ENCODE data around the gene CAMK2D.

Gene CAMK2D

DNA sequence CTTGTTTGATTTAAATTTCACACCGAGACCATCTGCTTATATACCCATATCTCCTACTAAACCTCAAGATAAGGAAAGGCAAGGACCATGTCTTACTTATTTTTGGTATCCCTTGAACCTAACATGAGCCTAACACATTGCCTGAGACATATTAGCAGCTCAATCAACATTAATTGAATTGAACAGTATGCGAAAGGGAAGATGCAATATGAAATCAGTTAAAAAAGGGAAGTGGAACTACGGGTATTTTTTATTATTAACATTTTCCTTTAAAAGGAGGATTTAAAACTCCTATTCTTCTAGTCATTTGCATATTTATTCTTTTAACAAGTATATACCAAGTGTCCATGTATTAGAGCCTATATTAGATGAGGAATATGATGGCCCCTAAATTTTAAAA is 197.0 kb downstream of the CAMK2D start:
- no peak for DNase-seq (ENCODE audit: low read depth)

- DNase-seq (ENCODE audit: low read depth), result no peak
These were observed 197.7 kb downstream of the CAMK2D start for GRCh38 chr4:113563691-113564378.

GRCh38 chr4:113561758-113562157 is 199.8 kb downstream of the CAMK2D start:
- DNase-seq (ENCODE audit: low read depth), result no peak

- no peak for DNase-seq (ENCODE audit: low read depth)
These were observed 200.4 kb downstream of the CAMK2D start for GRCh38 chr4:113561092-113561491.

DNA sequence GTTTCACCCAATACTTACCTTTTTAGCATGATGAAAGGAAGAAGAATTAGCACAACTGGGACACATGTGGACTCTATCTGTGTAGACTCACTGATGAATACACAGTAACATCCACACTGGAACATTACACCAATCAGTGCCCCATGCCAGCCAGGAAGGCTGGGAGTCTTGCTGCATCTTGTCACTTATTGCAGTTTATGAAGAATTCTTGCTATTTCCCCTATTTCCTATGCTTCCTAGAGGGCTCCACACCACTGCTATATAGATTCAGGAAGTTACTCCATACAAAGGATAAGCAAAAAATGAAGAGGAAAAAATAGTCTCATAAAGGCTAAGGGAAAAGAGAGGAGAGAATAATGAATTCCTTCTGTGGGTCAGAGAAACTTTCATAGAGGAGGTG is 201.0 kb downstream of the CAMK2D start:
- DNase-seq (ENCODE audit: low read depth), result no peak

DNA sequence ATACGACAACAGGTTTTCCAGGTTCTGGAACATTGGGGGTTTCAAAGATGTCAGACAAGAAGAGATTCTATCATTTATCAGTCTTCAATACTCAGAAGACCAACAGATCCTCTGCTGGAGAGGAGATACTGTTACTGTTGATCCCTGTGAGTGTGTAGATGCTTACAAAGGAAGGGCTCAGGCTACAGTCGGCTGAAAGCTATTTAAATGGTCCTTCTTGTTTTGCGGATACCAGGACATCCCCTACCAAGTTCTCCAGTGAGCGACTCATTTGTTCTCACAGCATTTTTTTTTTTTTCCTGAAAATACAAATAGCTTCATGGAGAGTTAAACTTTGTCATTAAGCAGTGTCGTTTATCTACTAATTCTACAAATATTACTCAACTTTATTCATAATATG is 201.6 kb downstream of the CAMK2D start:
- DNase-seq (ENCODE audit: low read depth), result no peak

DNA sequence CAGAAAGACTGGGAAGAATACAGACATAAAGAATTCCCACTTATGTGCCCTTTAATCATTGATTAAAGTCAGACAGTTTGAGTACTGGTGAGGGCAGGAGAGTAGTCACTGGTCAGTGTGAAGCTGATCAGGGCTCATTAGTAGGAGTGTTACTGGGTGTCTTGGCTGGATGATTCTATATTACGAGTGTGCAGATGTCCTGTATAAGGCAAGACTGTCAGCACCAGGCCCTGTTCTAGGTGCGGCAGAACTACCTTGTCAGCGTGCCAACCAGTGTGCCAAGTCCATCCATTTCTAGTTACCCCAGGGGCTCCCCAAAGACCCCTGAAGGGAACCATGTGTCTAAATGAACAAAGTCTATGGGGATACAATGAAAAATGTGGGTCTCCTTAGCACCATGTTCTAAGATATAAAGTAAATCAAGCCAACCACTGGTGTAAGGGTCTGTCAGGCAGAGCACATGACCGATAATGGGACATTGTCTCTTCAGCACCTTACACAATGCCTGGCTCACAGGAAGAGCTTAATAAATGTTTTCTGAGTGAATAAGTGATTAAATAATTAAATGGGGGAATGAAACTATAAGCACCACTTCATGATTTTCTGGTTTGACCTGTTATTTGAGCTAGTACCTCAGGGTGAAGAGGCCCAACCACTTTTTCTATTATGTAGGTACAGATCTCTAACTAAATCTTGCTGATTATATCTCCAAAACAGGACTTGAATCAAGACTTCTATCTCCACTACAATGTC is 205.0 kb downstream of the CAMK2D start:
- DNase-seq (ENCODE audit: low read depth), result no peak

- DNase-seq (ENCODE audit: low read depth), result no peak
These were observed 205.7 kb downstream of the CAMK2D start for GRCh38 chr4:113555868-113556267.

- DNase-seq (ENCODE audit: low read depth), result no peak
These were observed 208.5 kb downstream of the CAMK2D start for GRCh38 chr4:113553082-113553481.

DNA sequence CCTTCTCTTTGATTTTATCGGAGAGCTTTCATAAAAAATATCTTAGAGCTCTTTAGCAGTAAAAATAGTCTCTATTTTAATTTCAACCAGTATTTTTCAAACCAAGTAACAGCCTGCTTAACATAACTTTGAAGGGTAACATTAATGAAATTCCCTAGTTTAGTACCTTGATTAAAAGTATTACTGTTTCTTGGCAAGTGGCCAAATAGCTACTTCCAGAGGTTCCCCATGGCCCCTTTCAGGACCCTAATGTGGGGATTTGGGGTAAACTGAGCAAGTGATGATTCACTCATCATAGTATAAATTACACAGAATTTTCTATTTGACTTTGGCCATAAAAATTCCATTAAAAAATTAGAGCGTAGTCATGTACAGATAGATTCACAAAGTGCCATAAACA is 211.0 kb downstream of the CAMK2D start:
- no peak for DNase-seq (ENCODE audit: low read depth)

DNA sequence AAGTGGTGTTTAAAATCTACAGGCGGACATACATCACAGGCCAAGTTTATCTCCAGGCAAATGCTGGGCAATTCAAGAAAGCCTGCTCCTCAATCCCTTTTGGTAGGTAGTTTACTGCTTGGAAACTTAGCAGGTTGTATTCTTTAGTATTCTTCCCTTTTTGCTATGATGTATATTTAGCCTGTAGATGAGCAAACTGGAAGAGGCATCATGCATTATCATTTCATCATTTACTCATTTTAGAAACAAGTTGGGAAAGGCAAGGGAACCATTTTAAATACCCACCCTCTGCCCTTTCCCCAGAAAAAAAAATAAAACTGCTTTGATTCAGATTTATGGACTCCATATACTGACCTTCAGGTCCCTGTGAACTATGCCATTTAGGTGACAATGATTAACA is 213.2 kb downstream of the CAMK2D start:
- DNase-seq (ENCODE audit: low read depth), result no peak

DNA sequence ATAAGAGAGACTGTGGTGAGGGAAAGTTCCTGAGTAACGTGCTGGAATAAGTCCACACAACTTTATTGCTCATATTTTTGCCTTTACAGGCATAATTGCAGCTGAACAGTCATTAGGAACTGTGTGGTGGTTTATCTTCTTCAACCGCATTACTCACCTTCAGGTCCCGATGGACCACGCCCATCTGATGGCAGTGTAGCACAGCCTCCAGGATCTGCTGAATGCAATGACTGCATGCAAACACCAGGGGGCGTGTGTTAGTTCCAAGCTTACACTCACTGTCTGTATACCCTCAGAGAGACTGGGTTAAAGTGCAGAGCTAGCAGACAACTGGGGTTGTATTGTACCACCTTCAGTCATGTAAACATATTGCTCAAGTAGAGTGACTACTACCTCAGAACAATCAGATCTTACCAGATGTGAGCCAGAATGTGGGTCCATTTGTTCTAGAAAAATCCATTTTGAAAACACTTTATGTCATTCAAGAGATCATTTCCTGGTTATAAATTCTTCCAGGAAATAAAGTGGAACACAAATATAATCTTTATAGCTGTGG is 214.0 kb downstream of the CAMK2D start:
- peak; percentile 74 for DNase-seq (ENCODE audit: low read depth)

- DNase-seq (ENCODE audit: low read depth), result no peak
These were observed 219.6 kb downstream of the CAMK2D start for GRCh38 chr4:113541933-113542332.

GRCh38 chr4:113540859-113541258 is 220.7 kb downstream of the CAMK2D start:
- DNase-seq (ENCODE audit: low read depth), result peak; percentile 9

DNA sequence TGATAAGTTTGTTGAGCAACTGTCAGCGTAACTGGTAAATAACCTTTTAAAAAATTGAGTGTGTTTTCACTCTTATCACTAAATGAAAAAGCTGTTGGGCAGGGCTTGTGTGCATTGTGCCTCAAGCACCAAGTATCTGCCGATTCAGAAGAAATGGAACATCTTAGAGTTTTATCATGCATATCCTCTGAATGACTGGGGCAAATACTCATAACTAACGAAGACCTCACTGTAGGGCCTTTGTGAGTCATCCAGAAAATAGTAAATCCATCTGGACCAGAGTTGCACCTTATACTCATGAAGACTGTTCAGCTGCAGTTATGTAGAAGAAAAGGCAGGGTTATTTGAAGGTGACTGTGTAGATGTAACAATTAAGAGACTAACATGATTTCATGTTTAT is 222.1 kb downstream of the CAMK2D start:
- DNase-seq (ENCODE audit: low read depth), result no peak

GRCh38 chr4:113537628-113538027 is 223.9 kb downstream of the CAMK2D start:
- DNase-seq (ENCODE audit: low read depth), result no peak

GRCh38 chr4:113537203-113537602 is 224.3 kb downstream of the CAMK2D start:
- DNase-seq (ENCODE audit: low read depth), result no peak

- DNase-seq (ENCODE audit: low read depth), result no peak
These were observed 226.8 kb downstream of the CAMK2D start for GRCh38 chr4:113534711-113535110.

GRCh38 chr4:113531572-113531971 is 230.0 kb downstream of the CAMK2D start:
- DNase-seq (ENCODE audit: low read depth), result no peak

GRCh38 chr4:113528395-113528794 is 233.1 kb downstream of the CAMK2D start:
- DNase-seq (ENCODE audit: low read depth), result no peak

DNA sequence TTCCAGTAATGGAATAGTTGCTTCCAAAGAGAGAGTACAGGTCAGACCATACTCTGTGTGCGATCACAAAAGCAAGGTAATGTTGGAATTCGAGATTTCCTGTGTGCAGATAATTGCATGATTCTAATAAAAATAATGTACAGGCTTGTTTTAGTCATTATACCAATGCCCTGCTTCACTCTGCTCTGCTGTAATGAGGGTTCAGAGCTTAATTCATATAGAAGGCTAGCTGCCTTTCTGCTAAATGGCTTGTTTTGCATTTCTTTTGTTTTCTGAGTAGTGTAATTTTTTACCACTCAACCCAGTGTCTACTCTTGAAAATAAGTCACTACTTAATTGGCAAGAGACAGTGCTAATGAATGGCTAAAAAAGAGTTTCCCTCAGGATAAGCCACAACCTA is 236.0 kb downstream of the CAMK2D start:
- DNase-seq (ENCODE audit: low read depth), result no peak

DNA sequence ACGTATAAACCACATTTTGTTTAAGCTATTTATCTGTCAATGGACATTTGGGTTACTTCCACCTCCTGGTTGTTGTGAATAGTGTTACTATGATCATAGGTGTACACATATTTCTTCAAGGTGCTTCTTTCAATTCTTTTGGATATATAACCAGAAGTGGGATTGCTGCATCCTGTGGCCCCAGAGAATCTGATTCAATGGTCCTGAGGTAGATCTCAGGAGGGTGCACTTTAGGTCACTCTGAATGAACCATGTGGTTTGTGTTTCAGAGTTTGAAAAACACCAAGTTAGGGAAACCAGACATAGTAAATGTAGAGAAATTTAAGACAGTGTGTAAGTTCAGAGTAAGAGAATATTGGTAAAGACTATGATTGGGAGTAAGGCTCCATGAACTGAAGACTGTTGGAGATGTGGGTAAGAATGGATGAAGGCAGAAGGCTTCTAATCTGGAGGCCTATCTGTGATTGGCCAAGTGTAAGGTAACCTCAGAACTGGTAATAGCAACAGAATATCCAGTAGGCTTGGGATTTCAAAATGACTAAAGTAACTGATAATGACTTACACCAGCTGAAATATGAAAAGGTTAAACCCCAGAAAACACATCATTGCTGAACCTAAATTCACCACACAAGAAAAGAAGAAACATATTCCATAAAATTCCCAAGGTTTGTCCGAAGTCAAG is 236.9 kb downstream of the CAMK2D start:
- no peak for DNase-seq (ENCODE audit: low read depth)

DNA sequence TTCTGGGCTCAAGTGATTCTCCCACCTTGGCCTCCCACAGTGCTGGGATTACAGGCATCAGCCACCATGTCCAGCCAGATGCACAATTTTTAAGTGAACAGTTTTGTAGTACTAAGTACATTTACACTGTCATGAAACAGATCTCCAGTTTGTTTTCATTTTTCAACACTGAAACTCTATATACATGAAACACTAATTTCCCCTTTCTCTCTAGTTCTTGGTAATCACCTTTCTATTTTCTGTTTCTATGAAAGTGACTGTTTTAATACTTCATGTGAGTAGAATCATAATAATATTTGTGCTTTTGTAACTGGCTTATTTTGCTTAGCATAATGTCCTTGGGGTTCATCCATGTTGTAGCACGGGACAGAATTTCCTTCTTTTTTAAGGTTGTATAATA is 237.4 kb downstream of the CAMK2D start:
- DNase-seq (ENCODE audit: low read depth), result no peak
